Measurements from ENCODE around the gene RTL3.

DNA sequence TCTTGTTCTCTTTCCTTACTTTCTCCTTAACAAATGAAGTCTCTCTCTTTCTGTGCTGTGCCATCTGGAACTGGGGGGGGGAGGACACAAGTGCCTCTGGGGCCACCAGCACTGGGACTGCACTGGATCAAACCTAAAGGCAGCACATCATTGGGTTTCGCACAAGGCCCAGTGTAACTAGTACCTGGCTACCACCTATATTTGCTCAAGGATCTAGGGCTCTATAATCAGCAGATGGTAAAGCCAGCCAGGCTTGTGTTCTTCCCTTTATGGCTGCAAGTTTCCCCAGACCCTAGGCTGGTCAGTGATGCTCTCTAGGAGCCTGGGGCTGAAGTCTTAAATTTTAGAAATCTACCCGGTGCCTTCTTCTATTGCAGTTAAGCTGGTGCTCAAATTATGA is 40.1 kb downstream of the RTL3 start:
- TF ChIP-seq POLR2A (IDR thresholded peaks at IDR 0.05) (no peak), CTCF (IDR thresholded peaks at IDR 0.05) (no peak)

Data from thyroid gland (tissue), 4 donors.